HG02943 (cell line): ENCODE data around the gene CEBPA.

Experiments used
- ATAC-seq: cut with Tn5 transposase; IDR thresholded peaks from one replicate; pipeline ENCODE4 v1.9.1; 2021; ENCODE audit warnings: mild to moderate bottlenecking, low read depth, moderate library complexity; ENCODE audit not compliant: unreplicated experiment

Gene CEBPA

DNA sequence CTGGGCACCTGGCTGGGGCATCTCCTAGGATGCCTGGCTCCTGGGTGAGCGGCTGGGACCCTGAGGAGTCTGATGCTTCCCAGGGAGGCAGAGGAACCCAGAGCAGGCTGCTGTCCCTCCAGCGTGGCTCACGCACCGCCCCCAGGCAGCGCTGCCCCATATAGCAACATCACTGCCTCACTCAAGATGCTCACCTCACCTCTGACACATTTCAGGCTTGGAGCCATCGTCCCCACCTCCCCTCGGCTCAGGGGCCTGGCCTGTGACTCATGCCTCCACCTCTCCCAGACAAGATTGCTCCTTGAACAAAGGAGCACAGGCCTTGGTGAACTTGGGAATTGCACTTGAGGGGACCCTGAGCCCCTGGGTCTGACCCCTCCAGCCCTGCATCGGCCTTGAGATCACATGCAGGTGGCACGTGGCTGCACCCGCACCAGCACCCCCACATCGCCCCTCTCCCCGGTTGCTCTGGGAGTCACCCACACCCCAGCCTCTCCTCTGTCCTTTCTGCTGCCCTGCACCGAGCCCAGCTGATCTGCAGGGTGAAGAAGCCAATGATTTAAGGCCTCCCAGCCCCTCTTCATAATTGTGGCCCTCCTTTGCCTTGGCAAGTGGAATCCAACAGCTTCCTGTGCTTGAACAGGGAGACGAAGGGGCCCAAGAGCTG, 11.2 kb downstream of the CEBPA start:
- ATAC-seq, result no peak

DNA sequence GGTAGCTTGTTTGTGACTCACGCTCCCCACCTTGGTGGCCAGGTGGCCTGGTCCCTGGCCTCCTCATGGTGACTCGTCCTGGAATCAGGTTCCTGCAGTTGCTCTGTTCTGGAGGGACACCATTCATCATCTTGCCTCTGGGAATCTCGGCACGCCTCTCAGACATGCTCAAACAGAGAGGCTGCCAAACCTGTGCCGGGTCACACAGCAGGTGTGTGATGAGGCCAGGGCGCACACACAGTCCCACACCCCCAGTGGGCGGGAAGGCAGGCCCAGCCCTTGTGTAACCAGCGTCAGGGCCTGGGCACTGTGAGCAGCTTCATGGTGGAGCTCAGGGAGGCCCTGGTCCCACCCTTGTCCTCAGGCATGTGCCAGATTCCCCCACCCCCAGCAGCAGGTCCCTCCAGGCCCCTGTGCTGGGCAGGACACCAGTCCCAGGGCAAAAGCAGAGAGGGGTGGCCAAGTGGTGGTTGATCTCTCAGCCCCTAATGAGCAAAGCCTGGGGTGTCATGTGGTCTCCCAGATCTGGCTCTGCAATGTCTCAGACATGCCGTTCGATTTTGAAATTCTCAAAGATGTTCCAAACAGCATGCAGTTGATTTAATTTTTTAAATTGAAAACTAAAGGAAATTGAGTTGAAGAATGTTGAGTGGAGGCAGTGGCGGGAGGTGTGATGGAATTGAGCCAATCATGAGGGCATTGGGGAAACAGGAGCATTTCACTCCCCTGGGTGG, 12.1 kb downstream of the CEBPA start:
- no peak for ATAC-seq

DNA sequence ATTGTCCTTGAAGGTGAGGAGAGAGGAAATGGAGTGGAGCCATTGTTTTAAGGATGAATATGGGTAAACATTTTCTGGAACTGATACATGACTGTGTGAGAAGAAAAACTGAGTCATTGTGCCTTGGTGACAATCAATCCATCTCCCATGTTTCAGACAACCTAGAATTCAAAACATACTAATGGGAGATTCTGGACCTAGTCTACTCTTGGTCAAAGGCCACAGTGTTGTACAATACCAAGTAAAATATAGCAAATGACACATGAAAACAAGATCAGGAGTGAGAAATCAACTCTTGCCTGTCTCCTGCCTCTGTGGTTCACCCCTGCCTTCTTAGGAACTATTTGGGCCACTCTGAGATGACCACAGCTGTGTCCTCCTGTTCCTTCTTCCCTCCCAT, 13.1 kb downstream of the CEBPA start:
- no peak for ATAC-seq

DNA sequence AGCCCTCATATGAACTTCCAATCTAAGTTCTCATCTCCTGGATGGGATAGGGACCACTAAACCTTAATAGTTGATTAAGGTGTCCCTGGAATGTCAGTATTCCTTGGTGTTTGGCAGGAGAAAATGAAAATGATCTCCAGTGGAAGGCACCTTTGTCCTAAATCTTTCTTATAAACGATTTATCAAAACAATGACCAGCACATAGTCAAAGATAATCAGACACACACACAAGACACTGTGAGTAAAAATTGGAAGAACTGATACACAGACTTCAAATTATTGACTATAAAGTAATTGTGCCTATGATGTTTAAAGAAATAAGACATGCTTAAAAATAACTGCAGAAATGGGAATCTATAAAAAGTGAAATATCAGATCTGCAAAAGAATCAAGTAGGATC, 13.7 kb downstream of the CEBPA start:
- no peak for ATAC-seq

DNA sequence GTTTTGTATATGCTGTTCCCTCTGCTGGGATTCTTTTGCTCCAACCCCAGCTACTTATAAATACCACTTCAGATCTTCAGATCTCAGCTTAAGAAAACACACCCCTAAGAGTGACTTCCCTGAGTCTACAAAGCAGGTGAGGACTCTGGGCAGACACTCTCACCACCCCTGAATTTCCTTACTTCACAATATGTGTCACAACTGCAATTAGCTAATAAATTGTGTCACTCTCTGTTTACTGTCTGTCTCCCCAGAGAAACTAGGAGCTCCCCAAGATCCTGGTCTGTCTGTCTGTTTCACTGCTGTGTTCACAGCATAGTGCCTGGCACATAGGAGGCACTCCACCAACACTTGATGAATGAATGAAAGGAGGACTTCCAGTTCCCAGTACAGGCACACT, 14.4 kb downstream of the CEBPA start:
- ATAC-seq, result no peak

DNA sequence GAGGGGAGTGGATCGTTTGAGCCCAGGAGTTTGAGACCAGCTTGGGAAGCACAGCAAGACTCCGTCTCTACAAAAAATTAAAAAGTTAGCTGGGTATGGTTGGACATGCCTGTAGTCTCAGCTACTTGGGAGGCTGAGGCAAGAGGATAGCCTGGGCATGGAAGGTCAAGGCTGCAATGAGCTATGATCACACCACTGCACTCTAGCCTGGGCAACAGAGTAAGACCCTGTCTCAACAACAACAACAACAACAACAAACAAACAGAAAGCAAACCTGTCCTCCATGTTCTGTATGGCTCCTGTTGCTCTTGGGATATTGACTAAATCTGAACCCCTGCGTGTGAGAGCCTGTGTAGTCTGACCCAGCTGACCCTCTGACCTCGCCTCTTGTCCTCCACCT, 14.9 kb downstream of the CEBPA start:
- ATAC-seq, result no peak

DNA sequence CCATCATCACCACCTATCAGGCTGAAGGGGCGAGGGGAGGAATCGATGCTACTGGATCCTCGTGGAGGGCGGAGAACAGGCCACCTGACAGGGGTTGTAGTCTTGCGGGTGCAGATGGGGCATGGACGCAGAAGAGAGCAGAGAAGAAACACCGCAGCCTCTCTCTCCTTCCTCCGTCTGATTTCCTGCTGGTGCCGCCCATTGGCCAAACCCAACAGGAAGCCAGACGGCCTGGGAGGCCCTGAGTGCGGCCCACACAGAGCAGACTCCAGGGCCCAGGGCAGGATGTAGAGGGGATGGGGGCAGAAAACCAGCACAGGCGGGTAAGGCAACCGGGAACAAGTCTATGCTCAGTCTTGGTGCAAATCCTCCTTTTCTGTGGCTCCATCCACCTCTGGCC, 15.4 kb downstream of the CEBPA start:
- ATAC-seq, result no peak

DNA sequence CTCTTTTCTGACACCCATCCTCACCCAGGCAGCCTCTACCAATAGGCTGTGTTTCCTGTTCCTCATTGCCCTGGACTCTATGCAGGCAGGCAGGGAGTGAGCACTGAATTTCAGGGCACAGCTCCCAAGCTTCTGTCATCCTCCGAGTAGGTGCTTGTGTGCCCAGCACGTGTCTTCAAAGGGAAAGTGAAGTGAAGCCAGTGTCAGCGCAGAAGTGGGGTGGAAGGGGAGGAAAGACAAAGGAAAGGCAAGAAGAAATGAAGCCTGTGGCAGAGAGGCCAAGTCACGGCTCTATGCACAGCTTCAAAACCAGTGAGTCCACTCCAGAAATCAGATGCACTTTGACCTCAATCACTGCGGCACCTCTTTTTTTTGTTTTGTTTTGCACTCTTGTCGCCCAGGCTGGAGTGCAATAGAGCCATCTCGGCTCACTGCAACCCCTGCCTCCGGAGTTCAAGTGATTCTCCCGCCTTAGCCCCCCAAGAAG, 16.9 kb downstream of the CEBPA start:
- ATAC-seq, result no peak

DNA sequence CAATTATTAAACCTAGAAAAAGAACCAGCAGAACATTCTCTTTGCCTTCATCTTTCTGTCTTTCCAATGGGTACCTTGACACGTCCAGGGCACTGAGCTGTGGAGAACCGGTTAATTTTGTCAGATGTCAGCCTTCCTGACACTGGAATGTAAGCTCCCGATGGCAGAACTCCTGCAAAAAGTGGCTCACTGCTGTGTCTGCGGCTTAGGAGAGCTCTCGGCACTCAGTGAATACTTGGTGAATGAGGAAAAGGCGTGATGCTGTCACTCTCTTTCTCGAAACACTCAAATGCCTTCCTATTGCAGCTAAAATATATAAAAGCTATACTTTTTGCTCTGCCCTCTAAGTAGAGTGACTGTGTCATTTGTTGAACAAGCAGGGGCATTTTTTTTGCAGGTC, 17.6 kb downstream of the CEBPA start:
- ATAC-seq, result no peak

DNA sequence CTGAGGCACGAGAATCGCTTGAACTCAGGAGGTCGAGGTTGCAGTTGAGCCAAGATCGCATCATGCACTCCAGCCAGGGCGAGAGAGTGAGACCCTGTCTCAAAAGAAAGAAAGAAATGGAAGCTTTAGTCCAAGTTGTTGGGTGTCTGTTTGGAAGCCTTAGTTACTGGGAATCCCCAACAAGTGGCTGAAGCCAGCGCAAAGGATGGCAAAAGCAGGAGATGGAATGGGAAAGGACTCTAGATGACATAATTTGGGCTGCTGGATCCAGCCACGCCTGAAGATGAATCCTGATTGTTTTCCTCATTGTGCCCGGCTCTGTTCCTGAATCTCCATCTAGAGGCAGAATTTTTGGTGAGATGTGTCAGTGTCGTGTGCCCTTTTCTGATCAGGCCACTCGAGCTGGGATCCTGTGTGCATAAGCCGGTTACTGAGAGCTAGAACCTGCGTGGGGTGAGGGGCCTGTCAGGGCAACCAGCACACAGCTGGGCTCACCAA, 18.1 kb downstream of the CEBPA start:
- ATAC-seq, result no peak

DNA sequence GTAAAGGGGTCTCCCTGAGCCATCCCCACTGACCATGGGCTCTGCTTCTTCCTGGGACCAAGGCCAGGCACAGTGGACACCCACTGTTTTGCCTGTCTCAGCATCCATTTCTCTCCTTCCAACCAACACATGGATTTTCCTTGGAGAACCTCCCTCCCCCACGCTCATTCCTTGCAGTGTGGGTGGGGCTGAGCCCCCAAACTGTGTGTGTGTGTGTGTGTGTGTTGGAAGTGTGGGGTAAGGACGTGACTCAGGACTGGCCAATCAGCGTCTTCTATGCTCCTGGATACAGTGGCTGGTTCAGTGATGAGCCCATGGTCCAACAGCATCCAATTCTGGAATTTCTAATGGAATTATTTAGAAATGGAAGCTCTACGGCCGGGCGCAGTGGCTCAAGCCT, 18.7 kb downstream of the CEBPA start:
- no peak for ATAC-seq

DNA sequence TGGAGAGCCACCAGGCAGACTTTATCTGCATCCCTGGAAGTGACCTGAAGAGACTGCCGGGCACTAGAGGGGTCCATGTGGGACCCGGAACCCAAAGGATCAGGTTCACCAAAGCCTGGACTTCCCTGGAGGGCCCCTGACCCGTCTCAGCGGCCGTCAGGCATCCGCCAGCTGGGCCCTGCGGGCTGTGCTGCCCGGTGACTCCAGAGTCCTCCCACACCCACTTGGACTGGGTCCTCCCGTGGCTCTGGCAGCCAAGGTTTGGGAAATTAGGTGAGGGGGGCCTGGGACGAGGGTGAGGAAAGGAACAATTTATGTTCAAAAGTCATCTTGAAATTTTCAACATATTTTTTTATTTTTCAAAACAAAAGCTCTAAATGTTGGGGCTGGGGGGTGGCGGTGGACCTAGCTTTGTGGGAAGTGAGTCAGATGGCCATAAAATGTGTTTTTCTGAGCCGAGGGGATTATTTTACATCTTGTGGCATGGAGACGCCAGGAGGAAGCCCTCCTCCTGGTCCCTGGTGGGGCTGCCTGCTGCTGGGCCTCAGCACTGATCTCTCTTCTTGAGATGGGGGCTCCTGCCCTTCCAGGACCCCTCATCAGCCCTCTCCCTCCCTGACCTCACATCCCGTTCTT, 20.2 kb downstream of the CEBPA start:
- no peak for ATAC-seq

DNA sequence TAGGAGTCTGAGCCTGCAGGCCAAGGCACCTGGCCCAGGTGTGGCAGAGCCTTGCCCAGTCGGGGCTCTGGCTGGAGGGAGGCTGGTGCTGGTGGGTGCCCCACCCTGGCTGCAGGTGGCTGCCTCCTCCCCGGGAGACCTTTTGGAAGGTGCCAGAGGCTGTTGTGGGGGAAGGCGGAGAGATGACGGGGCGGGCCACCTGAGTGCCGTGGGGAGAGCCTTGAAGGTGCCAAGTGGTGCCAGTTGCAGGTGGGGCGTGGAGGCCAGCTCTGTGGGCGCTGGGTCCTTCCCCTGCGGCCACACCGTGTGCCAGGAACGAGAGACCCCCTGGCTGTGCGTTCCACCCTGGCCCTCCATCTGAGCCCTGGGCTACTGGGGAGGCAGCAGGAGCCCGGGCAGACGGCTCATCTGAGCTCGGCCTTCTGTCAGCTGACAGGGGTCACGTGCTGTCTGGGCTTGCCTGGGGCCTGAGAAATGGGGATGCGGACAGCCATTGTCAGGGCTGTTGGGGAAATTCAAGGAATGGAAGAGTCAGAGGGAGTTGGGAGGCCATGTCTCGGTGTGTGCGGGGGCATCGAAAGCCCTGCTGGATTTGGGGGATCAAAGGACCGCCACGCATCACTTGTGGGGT, 20.9 kb downstream of the CEBPA start:
- no peak for ATAC-seq

DNA sequence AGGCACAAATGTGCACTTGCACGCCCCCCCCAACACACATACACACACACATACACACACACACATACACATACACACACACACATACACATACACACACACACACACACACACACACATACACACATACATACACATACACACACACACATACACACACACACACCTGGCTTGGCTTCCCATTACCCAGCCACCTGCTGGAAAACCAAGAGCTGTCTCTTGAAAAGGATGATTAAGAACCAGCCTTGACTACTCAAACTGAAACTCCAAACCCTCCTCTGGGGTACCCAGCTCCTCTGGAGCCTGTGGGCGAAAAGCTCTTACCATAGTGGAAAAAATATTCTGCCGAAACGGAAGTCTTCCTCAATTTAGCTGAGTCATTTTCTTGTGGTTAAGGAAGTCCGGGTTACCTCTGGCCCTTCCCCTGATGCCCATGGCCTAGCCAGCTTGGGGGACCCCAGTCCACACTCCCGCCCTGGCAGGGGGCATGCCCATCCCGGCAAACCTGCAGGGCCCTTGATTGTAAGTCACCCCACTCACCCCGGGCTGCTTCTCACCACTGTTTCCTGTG, 21.9 kb downstream of the CEBPA start:
- no peak for ATAC-seq

DNA sequence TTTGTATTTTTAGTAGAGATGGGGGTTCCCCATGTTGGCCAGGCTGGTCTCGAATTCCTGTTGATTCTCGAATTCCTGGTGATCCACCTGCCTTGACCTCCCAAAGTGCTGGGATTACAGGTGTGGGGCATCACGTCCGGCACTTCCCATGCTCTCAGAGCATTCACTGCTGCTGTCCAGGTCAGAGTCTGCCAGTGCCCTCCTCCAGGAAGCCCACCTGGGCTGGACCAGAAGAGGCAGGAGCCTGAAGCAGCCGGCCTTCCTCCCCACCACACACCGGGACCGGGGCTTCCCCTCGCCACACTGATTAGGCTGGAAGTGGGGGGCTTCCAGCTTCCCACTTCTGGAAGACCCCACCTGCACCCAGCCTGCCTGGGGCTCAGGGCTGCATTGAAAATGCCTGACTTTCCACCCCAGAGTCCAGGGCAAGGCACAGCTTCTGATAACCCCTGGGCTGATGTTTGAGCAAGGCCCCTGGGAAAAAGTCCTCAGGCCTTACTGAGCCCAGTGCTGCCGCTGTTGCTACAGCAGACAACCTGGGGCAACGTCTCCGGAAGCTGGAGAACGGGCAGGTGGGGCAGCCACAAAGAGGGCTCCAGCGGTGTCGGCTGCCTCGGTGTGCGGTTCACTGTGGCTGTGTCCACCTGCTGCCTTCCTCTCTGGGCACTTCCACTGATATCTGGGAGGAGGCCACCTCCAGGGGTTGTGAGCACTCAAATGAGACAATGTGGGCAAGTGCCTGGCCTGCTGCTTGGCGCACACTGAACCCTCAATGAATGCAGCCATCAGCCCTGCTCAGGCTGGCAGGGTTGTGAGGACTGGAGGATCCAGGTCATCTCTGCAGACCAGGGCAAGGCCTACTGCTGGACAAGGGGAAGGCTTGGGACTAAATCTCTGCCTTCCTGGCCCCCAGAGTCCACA, 22.6 kb downstream of the CEBPA start:
- no peak for ATAC-seq

DNA sequence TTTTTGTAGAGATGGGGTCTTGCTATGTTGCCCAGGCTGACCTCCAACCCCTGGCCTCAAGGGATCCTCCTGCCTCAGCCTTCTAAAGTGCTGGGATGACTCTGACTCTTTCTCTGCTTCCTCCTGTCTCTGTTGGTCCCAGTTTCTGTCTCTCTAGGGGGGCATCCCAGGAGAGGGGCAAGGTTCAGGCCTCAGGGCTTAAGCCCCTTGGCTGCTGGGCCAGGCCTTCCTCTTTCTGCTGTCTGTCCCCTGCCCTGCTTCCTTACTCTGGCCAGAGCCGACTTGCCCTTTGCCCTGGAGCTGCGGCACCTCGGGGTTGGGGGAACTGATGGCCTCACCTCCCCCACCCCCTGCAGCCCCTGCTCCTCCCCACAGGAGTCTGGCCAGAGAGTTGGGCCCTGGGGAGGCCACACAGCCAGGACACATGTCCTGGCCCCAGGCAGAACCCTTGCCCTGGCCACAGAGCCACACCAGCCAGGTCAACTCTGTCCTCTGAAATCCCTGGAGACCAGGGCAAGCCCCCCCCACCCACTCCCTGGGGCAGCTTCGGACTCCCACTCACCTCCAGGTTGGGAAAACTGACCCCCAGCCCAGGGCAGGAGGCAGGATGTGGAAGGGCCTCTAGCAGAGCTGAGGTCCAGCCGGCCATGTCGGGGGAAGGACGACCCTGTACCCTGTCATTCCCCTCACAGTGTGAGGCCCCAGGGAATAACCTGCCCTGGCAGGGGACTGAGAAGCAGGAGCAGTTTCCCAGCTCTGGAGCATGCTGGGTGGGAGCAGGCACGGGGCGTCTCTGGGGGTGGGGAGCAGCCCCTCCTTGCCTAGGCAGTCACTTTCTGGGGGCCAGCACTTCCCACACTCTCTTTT, 23.7 kb downstream of the CEBPA start:
- no peak for ATAC-seq

DNA sequence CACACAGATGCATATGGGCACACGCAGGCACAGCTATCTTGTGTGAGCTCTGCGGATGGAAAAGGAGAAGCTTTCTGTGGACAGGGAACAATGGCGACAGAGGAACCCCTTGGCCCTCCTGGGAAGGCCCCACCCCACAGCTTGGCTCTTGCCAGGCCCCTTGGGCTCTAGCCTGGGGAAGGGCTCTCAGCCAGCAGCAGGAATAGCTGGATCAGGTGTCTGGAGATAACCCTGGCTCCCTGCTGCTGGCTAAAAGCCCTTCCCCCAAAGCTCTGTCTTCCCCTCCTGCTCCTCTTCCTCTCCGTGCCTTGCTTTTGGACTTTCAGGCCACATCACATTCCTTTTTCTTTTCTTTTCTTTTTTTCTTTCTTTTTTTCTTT, 24.3 kb downstream of the CEBPA start:
- no peak for ATAC-seq

DNA sequence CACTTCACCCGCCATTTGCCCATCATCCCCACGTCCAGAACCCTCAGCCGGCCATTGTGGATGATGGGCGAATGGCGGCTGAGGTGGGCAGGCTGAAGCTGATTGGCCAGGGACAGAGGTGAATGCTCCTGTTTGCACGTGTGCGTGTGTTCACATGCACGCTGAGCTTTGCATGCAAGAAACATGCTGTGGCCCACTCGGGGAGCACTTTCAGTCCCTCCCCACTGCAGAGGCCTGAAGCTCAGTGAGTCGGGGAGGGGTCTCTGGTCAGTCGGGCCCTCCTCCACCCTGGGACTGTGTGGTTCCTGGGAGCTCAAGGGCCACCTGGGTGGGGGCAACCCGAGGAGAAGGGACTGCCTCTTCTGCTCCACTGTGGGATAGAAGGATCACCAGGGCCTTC, 24.9 kb downstream of the CEBPA start:
- ATAC-seq, result no peak
